ENCODE results near the gene C12orf75.
A peak's percentile ranks its signal among the peaks of the same experiment; 100 is the strongest.
"Not testable (repeated sequence)": the region's sequence is repeated elsewhere in the genome, so short reads cannot be mapped to it uniquely, and the experiment has no call there.

Gene C12orf75

DNA sequence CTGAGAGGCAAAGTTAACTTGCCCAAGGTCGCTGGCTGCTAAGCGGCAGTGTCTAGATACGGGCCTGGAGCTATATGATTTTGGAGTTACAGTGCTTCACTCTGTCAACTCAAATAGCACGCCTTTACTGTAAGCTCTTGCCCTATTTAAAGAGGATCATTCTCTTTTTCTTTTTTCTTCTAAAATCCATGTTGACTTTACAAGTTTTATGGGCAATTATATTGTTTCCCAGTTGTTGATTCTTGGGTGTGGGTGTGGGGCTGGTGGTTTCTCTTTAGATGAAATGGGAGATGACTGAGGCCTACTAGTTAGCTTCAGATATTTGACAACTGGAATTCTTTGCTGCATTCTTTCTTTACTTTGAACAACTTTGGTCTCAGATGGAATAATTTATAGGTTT lies 70.7 kb downstream of the C12orf75 start:
- Histone ChIP-seq H3K36me3 (no peaks in the 10 kb centered on the region), H3K27ac (no peak overlapping the region), H3K9me3 (ENCODE audit: severe bottlenecking) (no peaks in the 10 kb centered on the region), H3K4me3 (ENCODE audit: low read depth, low read length) (no peak overlapping the region), H3K27me3 (ENCODE audit: insufficient read depth, low read depth, severe bottlenecking) (no peaks in the 10 kb centered on the region)
- no peak for DNase-seq
- TF ChIP-seq, protein P1, sequence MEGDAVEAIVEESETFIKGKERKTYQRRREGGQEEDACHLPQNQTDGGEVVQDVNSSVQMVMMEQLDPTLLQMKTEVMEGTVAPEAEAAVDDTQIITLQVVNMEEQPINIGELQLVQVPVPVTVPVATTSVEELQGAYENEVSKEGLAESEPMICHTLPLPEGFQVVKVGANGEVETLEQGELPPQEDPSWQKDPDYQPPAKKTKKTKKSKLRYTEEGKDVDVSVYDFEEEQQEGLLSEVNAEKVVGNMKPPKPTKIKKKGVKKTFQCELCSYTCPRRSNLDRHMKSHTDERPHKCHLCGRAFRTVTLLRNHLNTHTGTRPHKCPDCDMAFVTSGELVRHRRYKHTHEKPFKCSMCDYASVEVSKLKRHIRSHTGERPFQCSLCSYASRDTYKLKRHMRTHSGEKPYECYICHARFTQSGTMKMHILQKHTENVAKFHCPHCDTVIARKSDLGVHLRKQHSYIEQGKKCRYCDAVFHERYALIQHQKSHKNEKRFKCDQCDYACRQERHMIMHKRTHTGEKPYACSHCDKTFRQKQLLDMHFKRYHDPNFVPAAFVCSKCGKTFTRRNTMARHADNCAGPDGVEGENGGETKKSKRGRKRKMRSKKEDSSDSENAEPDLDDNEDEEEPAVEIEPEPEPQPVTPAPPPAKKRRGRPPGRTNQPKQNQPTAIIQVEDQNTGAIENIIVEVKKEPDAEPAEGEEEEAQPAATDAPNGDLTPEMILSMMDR (IDR thresholded peaks at IDR 0.05; ENCODE audit: low read depth, low read length) = no peak

DNA sequence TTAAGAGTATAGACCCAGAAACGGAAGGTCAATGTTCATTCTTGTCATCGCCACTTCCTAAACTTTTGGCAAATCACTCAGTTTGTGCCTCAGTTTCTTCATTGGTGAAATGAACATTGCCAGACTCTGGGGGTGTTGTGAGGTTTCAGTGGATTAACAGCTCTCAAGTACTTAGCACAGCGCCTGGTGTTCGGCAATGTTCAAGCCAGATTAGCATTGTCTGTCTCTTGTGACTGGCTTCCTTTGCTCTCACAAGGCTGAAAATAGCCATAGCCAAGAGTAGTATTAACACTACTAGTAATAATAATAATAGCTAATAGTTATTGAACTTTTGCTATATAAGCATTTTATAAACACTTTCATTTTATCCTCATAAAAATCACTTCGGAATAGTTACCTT lies 71.9 kb downstream of the C12orf75 start:
- DNase-seq = peak; percentile 40
- Histone ChIP-seq H3K27me3 (ENCODE audit: insufficient read depth, low read depth, severe bottlenecking) (no peaks in the 10 kb centered on the region), H3K27ac (no peak overlapping the region), H3K36me3 (no peaks in the 10 kb centered on the region), H3K9me3 (ENCODE audit: severe bottlenecking) (no peaks in the 10 kb centered on the region), H3K4me3 (ENCODE audit: low read depth, low read length) (no peak overlapping the region)
- TF ChIP-seq, protein P1 (IDR thresholded peaks at IDR 0.05; ENCODE audit: low read depth, low read length) = no peak

DNA sequence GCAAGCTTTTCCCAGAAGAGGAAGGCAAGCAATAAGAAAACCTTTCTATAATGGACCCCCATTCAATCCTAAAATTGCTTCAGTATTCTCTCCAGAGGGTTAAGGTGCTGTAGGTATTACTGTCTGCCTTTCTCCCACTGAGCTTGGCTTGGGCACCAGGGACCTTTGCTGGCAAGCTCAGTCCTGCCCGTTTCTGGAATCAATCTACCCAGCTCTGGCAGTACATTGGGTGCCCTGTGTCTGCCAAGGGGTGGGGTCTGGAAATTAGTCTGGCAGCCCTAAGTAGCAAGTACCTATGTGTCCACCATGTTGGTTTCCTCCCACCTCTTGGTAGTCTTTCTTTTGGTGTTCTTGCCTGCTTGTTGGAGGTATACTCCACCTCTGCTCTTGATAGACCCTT lies 72.6 kb downstream of the C12orf75 start:
- Histone ChIP-seq H3K27ac (no peak overlapping the region), H3K27me3 (ENCODE audit: insufficient read depth, low read depth, severe bottlenecking) (no peaks in the 10 kb centered on the region), H3K36me3 (no peaks in the 10 kb centered on the region), H3K9me3 (ENCODE audit: severe bottlenecking) (no peaks in the 10 kb centered on the region), H3K4me3 (ENCODE audit: low read depth, low read length) (no peak overlapping the region)
- no peak for DNase-seq
- TF ChIP-seq, protein P1 (IDR thresholded peaks at IDR 0.05; ENCODE audit: low read depth, low read length) = no peak

DNA sequence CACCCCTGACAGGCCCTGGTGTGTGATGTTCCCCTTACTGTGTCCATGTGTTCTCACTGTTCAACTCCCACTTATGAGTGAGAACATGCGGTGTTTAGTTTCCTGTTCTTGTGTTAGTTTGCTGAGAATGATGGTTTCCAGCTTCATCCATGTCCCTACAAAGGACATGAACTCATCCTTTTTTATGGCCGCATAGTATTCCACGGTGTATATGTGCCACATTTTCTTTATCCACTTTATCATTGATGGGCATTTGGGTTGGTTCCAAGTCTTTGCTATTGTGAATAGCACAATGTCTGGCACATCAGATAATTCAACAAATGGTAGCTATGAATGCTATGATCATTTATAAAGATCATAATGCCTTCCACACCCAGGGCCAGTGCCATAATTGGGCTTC lies 73.6 kb downstream of the C12orf75 start:
- not testable (repeated sequence) for DNase-seq; H3K27me3 ChIP-seq (ENCODE audit: insufficient read depth, low read depth, severe bottlenecking); H3K36me3 ChIP-seq; H3K4me3 ChIP-seq (ENCODE audit: low read depth, low read length); H3K27ac ChIP-seq; H3K9me3 ChIP-seq (ENCODE audit: severe bottlenecking)

DNA sequence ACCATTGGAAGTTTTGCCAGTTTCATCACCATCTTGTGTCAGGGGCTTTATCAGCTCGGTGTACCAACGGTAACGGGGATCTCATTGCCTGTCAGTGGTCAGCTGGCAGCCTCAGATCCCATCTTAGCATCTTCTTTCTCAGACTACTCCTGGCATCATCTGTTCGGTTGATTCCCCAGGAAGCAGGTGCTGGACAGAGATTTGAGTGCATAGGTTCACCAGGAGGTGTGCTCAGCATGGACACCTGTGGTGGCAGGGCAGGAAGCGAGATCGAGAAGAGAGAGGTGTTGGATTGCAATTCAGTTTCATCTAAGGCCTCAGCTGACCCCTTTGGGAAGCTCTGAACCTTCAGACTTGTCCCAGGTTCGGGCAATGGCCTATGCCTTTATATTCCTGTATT lies 76.0 kb downstream of the C12orf75 start:
- Histone ChIP-seq H3K36me3 (no peaks in the 10 kb centered on the region), H3K4me3 (ENCODE audit: low read depth, low read length) (no peak overlapping the region), H3K27me3 (ENCODE audit: insufficient read depth, low read depth, severe bottlenecking) (no peaks in the 10 kb centered on the region), H3K27ac (no peak overlapping the region), H3K9me3 (ENCODE audit: severe bottlenecking) (no peaks in the 10 kb centered on the region)
- TF ChIP-seq, protein P1 (IDR thresholded peaks at IDR 0.05; ENCODE audit: low read depth, low read length) = no peak
- DNase-seq = no peak

DNA sequence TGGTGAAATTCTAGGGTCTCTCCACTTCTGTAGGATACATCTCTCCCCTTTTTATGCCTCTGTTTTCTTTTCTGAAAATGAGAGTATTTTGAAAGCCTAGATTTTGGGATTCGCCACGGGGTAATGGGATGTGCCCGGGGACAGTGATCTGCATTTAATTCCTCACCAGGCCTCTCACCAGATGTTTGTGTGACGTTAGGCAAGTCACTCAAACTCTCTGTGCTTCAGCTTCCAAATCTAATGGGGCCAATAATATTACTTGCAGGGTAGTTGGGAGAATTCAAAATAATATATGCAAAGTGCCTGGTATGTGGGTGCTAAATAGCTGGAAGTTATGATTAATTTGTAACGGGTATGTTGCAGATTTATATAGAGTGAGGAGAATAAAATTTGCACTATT lies 78.8 kb downstream of the C12orf75 start:
- TF ChIP-seq, protein P1 (IDR thresholded peaks at IDR 0.05; ENCODE audit: low read depth, low read length) = no peak
- no peaks in the 10 kb centered on the region for H3K36me3 ChIP-seq
- no peaks in the 10 kb centered on the region for H3K9me3 ChIP-seq (ENCODE audit: severe bottlenecking)
- DNase-seq = no peak
- H3K27ac ChIP-seq = no peak overlapping the region
- H3K27me3 ChIP-seq (ENCODE audit: insufficient read depth, low read depth, severe bottlenecking) = no peaks in the 10 kb centered on the region
- H3K4me3 ChIP-seq (ENCODE audit: low read depth, low read length) = no peak overlapping the region
